C4-2B (cell line): ENCODE measurements around the gene ADAM12.
A peak's percentile ranks its signal among the peaks of the same experiment; 100 is the strongest.
"Not testable (repeated sequence)": the region's sequence is repeated elsewhere in the genome, so short reads cannot be mapped to it uniquely, and the experiment has no call there.

ENCODE experiments used
- H3K27ac ChIP-seq: fragments of 450-650 bp; 2 replicates; pipeline ENCODE4 v1.5.1; 2017
- ZFX ChIP-seq: fragments of 450-650 bp; IDR thresholded peaks from 2 replicates; pipeline ENCODE4 v1.6.1; 2017
- TF ChIP-seq, protein P1 (sequence below): fragments of 450-650 bp; conservative IDR thresholded peaks from 2 replicates; pipeline ENCODE4 v1.5.1; 2017; ENCODE audit warnings: mild to moderate bottlenecking

The ADAM12 gene

GRCh38 chr10:125979976-125980375 lies 408.3 kb downstream of the ADAM12 start:
- no peak overlapping the region for H3K27ac ChIP-seq
- no peak for TF ChIP-seq ZFX
- TF ChIP-seq, protein P1, sequence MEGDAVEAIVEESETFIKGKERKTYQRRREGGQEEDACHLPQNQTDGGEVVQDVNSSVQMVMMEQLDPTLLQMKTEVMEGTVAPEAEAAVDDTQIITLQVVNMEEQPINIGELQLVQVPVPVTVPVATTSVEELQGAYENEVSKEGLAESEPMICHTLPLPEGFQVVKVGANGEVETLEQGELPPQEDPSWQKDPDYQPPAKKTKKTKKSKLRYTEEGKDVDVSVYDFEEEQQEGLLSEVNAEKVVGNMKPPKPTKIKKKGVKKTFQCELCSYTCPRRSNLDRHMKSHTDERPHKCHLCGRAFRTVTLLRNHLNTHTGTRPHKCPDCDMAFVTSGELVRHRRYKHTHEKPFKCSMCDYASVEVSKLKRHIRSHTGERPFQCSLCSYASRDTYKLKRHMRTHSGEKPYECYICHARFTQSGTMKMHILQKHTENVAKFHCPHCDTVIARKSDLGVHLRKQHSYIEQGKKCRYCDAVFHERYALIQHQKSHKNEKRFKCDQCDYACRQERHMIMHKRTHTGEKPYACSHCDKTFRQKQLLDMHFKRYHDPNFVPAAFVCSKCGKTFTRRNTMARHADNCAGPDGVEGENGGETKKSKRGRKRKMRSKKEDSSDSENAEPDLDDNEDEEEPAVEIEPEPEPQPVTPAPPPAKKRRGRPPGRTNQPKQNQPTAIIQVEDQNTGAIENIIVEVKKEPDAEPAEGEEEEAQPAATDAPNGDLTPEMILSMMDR = no peak

GRCh38 chr10:125976960-125977605 lies 411.2 kb downstream of the ADAM12 start:
- TF ChIP-seq ZFX = no peak
- TF ChIP-seq, protein P1 = peak; percentile 45
- H3K27ac ChIP-seq = no peak overlapping the region

GRCh38 chr10:125970077-125970630 lies 418.1 kb downstream of the ADAM12 start:
- H3K27ac ChIP-seq = not testable (repeated sequence)

DNA sequence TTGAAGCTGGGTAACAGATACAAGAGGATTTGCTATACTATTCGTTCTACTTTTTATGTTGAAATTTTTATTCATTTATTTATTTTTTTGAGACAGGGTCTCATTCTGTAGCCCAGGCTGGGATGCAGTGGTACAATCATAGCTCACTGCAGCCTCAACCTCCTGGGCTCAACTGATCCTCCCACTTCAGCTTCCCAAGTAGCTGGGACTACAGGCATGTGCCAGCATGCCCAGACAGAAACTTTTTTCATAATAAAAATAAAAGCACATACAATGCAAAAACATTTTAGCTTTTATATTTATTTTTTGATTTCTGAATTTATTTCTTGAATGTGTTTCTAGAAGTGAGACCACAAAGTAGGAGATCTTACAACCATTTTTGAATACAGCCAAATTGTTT lies 420.7 kb downstream of the ADAM12 start:
- TF ChIP-seq ZFX = no peak
- TF ChIP-seq, protein P1 = no peak
- no peak overlapping the region for H3K27ac ChIP-seq

GRCh38 chr10:125964558-125964957 lies 423.7 kb downstream of the ADAM12 start:
- TF ChIP-seq, protein P1 = no peak
- TF ChIP-seq ZFX = no peak
- no peak overlapping the region for H3K27ac ChIP-seq
